Measurements from ENCODE around the gene MPHOSPH9.

Gene MPHOSPH9

DNA sequence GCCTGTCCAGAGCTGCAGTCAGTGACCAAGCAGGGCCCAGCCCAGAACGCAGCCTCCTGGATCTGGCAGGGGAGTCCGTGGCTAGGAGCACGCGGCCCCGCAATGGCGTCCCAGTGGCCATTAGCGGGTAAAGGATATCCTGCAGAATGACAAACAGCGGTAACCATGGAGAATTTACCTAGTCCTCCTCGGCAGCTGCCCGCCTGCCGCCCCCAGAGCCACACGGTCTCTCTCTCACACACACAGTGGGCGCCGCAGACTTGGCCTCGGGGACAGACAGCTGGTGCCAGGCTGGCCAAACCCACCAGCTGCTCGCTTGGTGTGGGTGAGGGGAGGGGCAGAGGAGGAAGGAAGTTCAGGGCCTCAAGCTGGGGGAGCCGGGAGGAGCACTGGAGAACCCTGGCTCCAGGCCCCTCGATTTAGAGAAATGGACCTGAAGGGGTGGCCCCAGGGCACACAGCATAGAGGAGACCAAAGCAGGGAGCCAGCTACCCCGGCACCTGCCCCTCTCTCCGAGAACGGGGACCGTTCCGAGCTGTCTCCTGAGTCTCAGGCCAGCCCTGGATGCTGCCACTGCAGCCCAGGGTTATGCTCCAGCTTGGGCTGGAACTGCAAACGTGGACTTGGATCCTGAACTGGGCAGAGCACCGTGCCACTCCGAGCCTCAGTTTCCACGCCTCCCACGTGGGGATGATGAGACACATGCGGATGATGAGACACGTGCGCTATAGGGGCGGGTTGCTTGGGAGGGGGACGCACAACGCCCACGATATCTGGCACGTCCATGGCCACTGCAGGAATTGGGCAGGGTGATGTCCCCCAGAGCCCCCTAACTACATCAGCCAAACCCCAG is 35.3 kb upstream of the MPHOSPH9 start:
- no peak for TF ChIP-seq ESRRG (CRISPR knock-in tag; IDR thresholded peaks at IDR 0.05)
- TF ChIP-seq ZNF70 (CRISPR knock-in tag; IDR thresholded peaks at IDR 0.05) = peak; percentile 18; the same call in 1 of the 2 replicates
- TF ChIP-seq PPARA (CRISPR knock-in tag; IDR thresholded peaks at IDR 0.05; ENCODE audit: borderline replicate concordance) = no peak
- TF ChIP-seq PATZ1 (CRISPR knock-in tag; IDR thresholded peaks at IDR 0.05; ENCODE audit: borderline replicate concordance) = no peak
- no peak for TF ChIP-seq GLIS3 (CRISPR knock-in tag; IDR thresholded peaks at IDR 0.05)
- TF ChIP-seq ZC3H10 (CRISPR knock-in tag; IDR thresholded peaks at IDR 0.05) = no peak
- TF ChIP-seq POU6F1 (CRISPR knock-in tag; IDR thresholded peaks at IDR 0.05; ENCODE audit: borderline replicate concordance, low read depth) = no peak
- no peak for TF ChIP-seq BACH2 (CRISPR knock-in tag; IDR thresholded peaks at IDR 0.05; ENCODE audit: borderline replicate concordance)
- TF ChIP-seq, protein P1, sequence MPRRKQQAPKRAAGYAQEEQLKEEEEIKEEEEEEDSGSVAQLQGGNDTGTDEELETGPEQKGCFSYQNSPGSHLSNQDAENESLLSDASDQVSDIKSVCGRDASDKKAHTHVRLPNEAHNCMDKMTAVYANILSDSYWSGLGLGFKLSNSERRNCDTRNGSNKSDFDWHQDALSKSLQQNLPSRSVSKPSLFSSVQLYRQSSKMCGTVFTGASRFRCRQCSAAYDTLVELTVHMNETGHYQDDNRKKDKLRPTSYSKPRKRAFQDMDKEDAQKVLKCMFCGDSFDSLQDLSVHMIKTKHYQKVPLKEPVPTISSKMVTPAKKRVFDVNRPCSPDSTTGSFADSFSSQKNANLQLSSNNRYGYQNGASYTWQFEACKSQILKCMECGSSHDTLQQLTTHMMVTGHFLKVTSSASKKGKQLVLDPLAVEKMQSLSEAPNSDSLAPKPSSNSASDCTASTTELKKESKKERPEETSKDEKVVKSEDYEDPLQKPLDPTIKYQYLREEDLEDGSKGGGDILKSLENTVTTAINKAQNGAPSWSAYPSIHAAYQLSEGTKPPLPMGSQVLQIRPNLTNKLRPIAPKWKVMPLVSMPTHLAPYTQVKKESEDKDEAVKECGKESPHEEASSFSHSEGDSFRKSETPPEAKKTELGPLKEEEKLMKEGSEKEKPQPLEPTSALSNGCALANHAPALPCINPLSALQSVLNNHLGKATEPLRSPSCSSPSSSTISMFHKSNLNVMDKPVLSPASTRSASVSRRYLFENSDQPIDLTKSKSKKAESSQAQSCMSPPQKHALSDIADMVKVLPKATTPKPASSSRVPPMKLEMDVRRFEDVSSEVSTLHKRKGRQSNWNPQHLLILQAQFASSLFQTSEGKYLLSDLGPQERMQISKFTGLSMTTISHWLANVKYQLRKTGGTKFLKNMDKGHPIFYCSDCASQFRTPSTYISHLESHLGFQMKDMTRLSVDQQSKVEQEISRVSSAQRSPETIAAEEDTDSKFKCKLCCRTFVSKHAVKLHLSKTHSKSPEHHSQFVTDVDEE (CRISPR knock-in tag; IDR thresholded peaks at IDR 0.05) = peak; percentile 46
- TF ChIP-seq ZNF8 (CRISPR knock-in tag; IDR thresholded peaks at IDR 0.05) = no peak
- no peak for TF ChIP-seq ISL1 (CRISPR knock-in tag; IDR thresholded peaks at IDR 0.05)
- TF ChIP-seq ZFP3 (CRISPR knock-in tag; IDR thresholded peaks at IDR 0.05) = no peak
- no peak for TF ChIP-seq ARNTL (CRISPR knock-in tag; IDR thresholded peaks at IDR 0.05; ENCODE audit: borderline replicate concordance, low read depth)
- TF ChIP-seq RARB (CRISPR knock-in tag; IDR thresholded peaks at IDR 0.05) = no peak
- TF ChIP-seq TCF4 (CRISPR knock-in tag; IDR thresholded peaks at IDR 0.05; ENCODE audit: borderline replicate concordance) = peak; percentile 46; the same call in 1 of the 2 replicates
- no peak for TF ChIP-seq CREB5 (CRISPR knock-in tag; IDR thresholded peaks at IDR 0.05; ENCODE audit: low read depth)
- TF ChIP-seq SNAI2 (CRISPR knock-in tag; IDR thresholded peaks at IDR 0.05) = no peak
- no peak for TF ChIP-seq TOX (CRISPR knock-in tag; IDR thresholded peaks at IDR 0.05; ENCODE audit: borderline replicate concordance)
- TF ChIP-seq CSDC2 (CRISPR knock-in tag; IDR thresholded peaks at IDR 0.05) = no peak
- no peak for TF ChIP-seq OSR1 (CRISPR knock-in tag; IDR thresholded peaks at IDR 0.05)
- no peak for TF ChIP-seq ZFP30 (CRISPR knock-in tag; IDR thresholded peaks at IDR 0.05)
- no peak for TF ChIP-seq ZNF565 (CRISPR knock-in tag; conservative IDR thresholded peaks at IDR 0.05; ENCODE audit: low read depth)
- TF ChIP-seq CSRNP3 (CRISPR knock-in tag; IDR thresholded peaks at IDR 0.05) = no peak
- peak; percentile 1; the same call in 1 of the 3 replicates for ATAC-seq

GRCh38 chr12:123267335-123267920 is 34.5 kb upstream of the MPHOSPH9 start:
- TF ChIP-seq POU6F1 (CRISPR knock-in tag; IDR thresholded peaks at IDR 0.05; ENCODE audit: borderline replicate concordance, low read depth) (no peak), ZFP30 (CRISPR knock-in tag; IDR thresholded peaks at IDR 0.05) (no peak), ZNF565 (CRISPR knock-in tag; conservative IDR thresholded peaks at IDR 0.05; ENCODE audit: low read depth) (no peak), ISL1 (CRISPR knock-in tag; IDR thresholded peaks at IDR 0.05) (no peak), CSDC2 (CRISPR knock-in tag; IDR thresholded peaks at IDR 0.05) (no peak)
- ATAC-seq = no peak

Measured in SK-N-SH treated with all-trans-retinoic acid at 6 μM for 48 hours (cell line).